WTC11 (cell line): Measurements from ENCODE around the gene PPP2R3C. TPM values are rescaled to one million over a fixed set of nuclear protein-coding genes. Genes with fewer than 3 reads are reported as not detected.
"Not testable (repeated sequence)": the region's sequence is repeated elsewhere in the genome, so short reads cannot be mapped to it uniquely, and the experiment has no call there.

Experiments used
- ATAC-seq: fragments of 200-7000 bp; cut with Tn5 transposase; 2 replicates; pipeline ENCODE4 v1.10.0; 2021; ENCODE audit warnings: mild to moderate bottlenecking, moderate library complexity
- CTCF ChIA-PET: fragments of 300-600 bp; sonication (Branson Sonifier 250); formaldehyde crosslinking; loops from one replicate; lab custom pipeline; 2021; ENCODE audit warnings: antibody characterized with exemption; lab: Charles Lee
- POLR2A ChIA-PET: fragments of 350-600 bp; sonication (Branson Sonifier 250); formaldehyde crosslinking; loops from one replicate; lab custom pipeline; 2021; ENCODE audit warnings: antibody characterized with exemption; lab: Charles Lee
- DNase-seq: peaks from one replicate; pipeline ENCODE4 v3.0.0; 2021; ENCODE audit warnings: low spot score
- H3K27ac Mint-ChIP-seq: 2 replicates; pipeline ENCODE4 v1.8.0; 2021; ENCODE audit warnings: mixed read lengths
- H3K27me3 Mint-ChIP-seq: 2 replicates; pipeline ENCODE4 v1.8.0; 2021; ENCODE audit warnings: low read depth, mild to moderate bottlenecking, moderate library complexity, mixed read lengths
- H3K36me3 Mint-ChIP-seq: 2 replicates; pipeline ENCODE4 v1.8.0; 2021; ENCODE audit warnings: mixed read lengths
- H3K4me1 Mint-ChIP-seq: 2 replicates; pipeline ENCODE4 v1.8.0; 2022; ENCODE audit warnings: mixed read lengths
- H3K4me3 Mint-ChIP-seq: 2 replicates; pipeline ENCODE4 v1.8.0; 2021; ENCODE audit warnings: mild to moderate bottlenecking, moderate library complexity, mixed read lengths
- H3K9me3 Mint-ChIP-seq: 2 replicates; pipeline ENCODE4 v1.8.0; 2021; ENCODE audit warnings: mixed read lengths
- ATF2 ChIP-seq: sonication (generic); formaldehyde crosslinking; IDR thresholded peaks from 2 replicates; pipeline ENCODE4 v1.8.1; 2022; ENCODE audit warnings: low read depth, missing genetic modification reagents, borderline replicate concordance
- ATF6 ChIP-seq: sonication (generic); formaldehyde crosslinking; IDR thresholded peaks from 2 replicates; pipeline ENCODE4 v1.8.1; 2023; ENCODE audit warnings: mild to moderate bottlenecking, missing genetic modification reagents
- CTCF ChIP-seq: fragments of 200-600 bp; IDR thresholded peaks from 2 replicates; pipeline ENCODE4 v1.8.0; 2022; ENCODE audit warnings: antibody characterized with exemption
- E2F5 ChIP-seq: sonication (generic); formaldehyde crosslinking; IDR thresholded peaks from 2 replicates; pipeline ENCODE4 v1.8.1; 2022; ENCODE audit warnings: mild to moderate bottlenecking, moderate library complexity, missing genetic modification reagents
- GABPB1 ChIP-seq: sonication (generic); formaldehyde crosslinking; IDR thresholded peaks from 2 replicates; pipeline ENCODE4 v1.8.1; 2023; ENCODE audit warnings: mild to moderate bottlenecking, missing genetic modification reagents
- NR1H2 ChIP-seq: sonication (generic); formaldehyde crosslinking; IDR thresholded peaks from 2 replicates; pipeline ENCODE4 v1.9.0; 2021; ENCODE audit warnings: mild to moderate bottlenecking, moderate library complexity, missing genetic modification reagents
- RELA ChIP-seq: sonication (generic); formaldehyde crosslinking; IDR thresholded peaks from 2 replicates; pipeline ENCODE4 v1.8.1; 2022; ENCODE audit warnings: missing genetic modification reagents, mild to moderate bottlenecking, borderline replicate concordance
- SMAD4 ChIP-seq: sonication (generic); formaldehyde crosslinking; IDR thresholded peaks from 2 replicates; pipeline ENCODE4 v1.8.0; 2022; ENCODE audit warnings: mild to moderate bottlenecking, missing genetic modification reagents
- SOX15 ChIP-seq: fragments of 250-450 bp; sonication (Bioruptor Pico); IDR thresholded peaks from 2 replicates; pipeline ENCODE4 v1.9.0; 2021; ENCODE audit warnings: mild to moderate bottlenecking
- SP1 ChIP-seq: sonication (generic); formaldehyde crosslinking; conservative IDR thresholded peaks from 2 replicates; pipeline ENCODE4 v1.8.1; 2022; ENCODE audit warnings: missing genetic modification reagents
- TP53 ChIP-seq: sonication (generic); formaldehyde crosslinking; IDR thresholded peaks from 2 replicates; pipeline ENCODE4 v1.8.1; 2023; ENCODE audit warnings: mild to moderate bottlenecking, missing genetic modification reagents
- ZNF138 ChIP-seq: sonication (generic); formaldehyde crosslinking; conservative IDR thresholded peaks from 2 replicates; pipeline ENCODE4 v1.8.1; 2022; ENCODE audit warnings: mild to moderate bottlenecking, moderate library complexity, missing genetic modification reagents
- ZNF671 ChIP-seq: fragments of 250-450 bp; sonication (Bioruptor Pico); IDR thresholded peaks from 2 replicates; pipeline ENCODE4 v1.8.0; 2021; ENCODE audit warnings: mild to moderate bottlenecking
- total RNA-seq: library from RNA; stranded (reverse); gene quantifications from 3 replicates; pipeline ENCODE4 v1.2.3, GENCODE V29; 2021
- TF ChIP-seq, protein P1 (sequence below): sonication (generic); formaldehyde crosslinking; IDR thresholded peaks from 2 replicates; pipeline ENCODE4 v1.8.0; 2022; ENCODE audit warnings: mild to moderate bottlenecking, missing genetic modification reagents
- TF ChIP-seq, protein P2 (sequence below): sonication (generic); formaldehyde crosslinking; IDR thresholded peaks from 2 replicates; pipeline ENCODE4 v1.8.0; 2023; ENCODE audit warnings: mild to moderate bottlenecking, missing genetic modification reagents

The PPP2R3C gene
- total RNA-seq, 1 experiment from 2014 or later: 31.6 TPM

DNA sequence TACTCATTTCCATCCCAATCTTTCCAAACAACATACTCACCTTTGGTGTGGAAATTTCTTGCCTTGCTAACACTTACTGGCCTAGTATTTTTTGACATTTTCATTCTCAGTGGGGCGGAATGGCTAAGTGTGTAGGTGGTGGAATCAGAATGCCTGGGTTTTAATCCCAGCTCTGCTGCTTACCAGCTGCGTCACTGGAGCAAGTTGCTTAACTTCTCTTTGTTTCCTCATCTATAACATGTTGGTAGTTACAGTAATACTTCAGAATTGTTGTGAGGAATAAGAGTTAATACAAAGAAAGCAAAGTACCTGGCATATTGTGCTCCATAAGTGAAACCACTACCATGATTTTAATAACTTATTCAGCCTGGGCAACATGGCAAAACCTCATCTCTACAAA, 78.7 kb downstream of the PPP2R3C start:
- H3K27ac Mint-ChIP-seq: no peak overlapping the region
- no peaks in the 10 kb centered on the region for H3K9me3 Mint-ChIP-seq

GRCh38 chr14:35042632-35043031, 79.2 kb downstream of the PPP2R3C start:
- Mint-ChIP-seq H3K9me3 (no peaks in the 10 kb centered on the region), H3K4me3 (no peak overlapping the region), H3K4me1 (peaks cover 14% of the 10 kb centered on the region), H3K27ac (no peak overlapping the region), H3K36me3 (no peaks in the 10 kb centered on the region), H3K27me3 (no peaks in the 10 kb centered on the region; the same call in 1 of the 2 replicates)
- ATAC-seq (no peak), DNase-seq (no peak)
- POLR2A ChIA-PET: no interaction called here
- CTCF ChIA-PET: no interaction called here
- TF ChIP-seq ZNF671 (CRISPR knock-in tag) (no peak), GABPB1 (CRISPR knock-in tag) (no peak), ATF2 (CRISPR knock-in tag) (no peak), SP1 (CRISPR knock-in tag) (no peak), ATF6 (CRISPR knock-in tag) (no peak), RELA (CRISPR knock-in tag) (no peak), SMAD4 (CRISPR knock-in tag) (no peak), CTCF (no peak), SOX15 (CRISPR knock-in tag) (no peak), ZNF138 (no peak), E2F5 (CRISPR knock-in tag) (no peak), TP53 (CRISPR knock-in tag) (no peak), NR1H2 (CRISPR knock-in tag) (no peak)
- TF ChIP-seq, protein P1, sequence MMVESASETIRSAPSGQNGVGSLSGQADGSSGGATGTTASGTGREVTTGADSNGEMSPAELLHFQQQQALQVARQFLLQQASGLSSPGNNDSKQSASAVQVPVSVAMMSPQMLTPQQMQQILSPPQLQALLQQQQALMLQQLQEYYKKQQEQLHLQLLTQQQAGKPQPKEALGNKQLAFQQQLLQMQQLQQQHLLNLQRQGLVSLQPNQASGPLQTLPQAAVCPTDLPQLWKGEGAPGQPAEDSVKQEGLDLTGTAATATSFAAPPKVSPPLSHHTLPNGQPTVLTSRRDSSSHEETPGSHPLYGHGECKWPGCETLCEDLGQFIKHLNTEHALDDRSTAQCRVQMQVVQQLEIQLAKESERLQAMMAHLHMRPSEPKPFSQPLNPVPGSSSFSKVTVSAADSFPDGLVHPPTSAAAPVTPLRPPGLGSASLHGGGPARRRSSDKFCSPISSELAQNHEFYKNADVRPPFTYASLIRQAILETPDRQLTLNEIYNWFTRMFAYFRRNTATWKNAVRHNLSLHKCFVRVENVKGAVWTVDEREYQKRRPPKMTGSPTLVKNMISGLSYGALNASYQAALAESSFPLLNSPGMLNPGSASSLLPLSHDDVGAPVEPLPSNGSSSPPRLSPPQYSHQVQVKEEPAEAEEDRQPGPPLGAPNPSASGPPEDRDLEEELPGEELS (CRISPR knock-in tag): no peak
- TF ChIP-seq, protein P2, sequence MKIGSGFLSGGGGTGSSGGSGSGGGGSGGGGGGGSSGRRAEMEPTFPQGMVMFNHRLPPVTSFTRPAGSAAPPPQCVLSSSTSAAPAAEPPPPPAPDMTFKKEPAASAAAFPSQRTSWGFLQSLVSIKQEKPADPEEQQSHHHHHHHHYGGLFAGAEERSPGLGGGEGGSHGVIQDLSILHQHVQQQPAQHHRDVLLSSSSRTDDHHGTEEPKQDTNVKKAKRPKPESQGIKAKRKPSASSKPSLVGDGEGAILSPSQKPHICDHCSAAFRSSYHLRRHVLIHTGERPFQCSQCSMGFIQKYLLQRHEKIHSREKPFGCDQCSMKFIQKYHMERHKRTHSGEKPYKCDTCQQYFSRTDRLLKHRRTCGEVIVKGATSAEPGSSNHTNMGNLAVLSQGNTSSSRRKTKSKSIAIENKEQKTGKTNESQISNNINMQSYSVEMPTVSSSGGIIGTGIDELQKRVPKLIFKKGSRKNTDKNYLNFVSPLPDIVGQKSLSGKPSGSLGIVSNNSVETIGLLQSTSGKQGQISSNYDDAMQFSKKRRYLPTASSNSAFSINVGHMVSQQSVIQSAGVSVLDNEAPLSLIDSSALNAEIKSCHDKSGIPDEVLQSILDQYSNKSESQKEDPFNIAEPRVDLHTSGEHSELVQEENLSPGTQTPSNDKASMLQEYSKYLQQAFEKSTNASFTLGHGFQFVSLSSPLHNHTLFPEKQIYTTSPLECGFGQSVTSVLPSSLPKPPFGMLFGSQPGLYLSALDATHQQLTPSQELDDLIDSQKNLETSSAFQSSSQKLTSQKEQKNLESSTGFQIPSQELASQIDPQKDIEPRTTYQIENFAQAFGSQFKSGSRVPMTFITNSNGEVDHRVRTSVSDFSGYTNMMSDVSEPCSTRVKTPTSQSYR: no peak

More for the DNA sequence above, 78.7 kb downstream of the PPP2R3C start:
- ChIA-PET POLR2A (no interaction called here), CTCF (no interaction called here)
- H3K27me3 Mint-ChIP-seq: no peaks in the 10 kb centered on the region; the same call in 1 of the 2 replicates
- H3K4me1 Mint-ChIP-seq: peaks cover 18% of the 10 kb centered on the region
- TF ChIP-seq, protein P2: no peak
- no peak overlapping the region for H3K4me3 Mint-ChIP-seq
- ATAC-seq: no peak
- DNase-seq: no peak
- H3K36me3 Mint-ChIP-seq: no peaks in the 10 kb centered on the region; the same call in 1 of the 2 replicates

DNA sequence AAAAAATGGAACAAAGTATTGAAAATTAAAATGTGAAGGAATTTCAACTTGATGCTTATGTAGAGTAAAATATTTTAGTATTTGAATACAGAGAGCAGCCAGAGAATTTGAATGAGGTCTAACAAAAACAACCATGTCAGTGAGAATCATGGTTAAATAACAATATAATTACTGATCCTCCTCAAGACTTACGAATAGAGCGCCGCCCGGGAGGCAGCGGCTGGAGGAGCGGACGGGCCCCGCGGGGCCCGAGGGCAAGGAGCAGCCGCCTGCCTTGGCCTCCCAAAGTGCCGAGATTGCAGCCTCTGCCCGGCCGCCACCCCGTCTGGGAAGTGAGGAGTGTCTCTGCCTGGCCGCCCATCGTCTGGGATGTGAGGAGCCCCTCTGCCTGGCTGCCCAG, 83.5 kb downstream of the PPP2R3C start:
- DNase-seq, H3K4me3 Mint-ChIP-seq, CTCF ChIA-PET, POLR2A ChIA-PET, H3K27ac Mint-ChIP-seq, H3K4me1 Mint-ChIP-seq, ATAC-seq, H3K27me3 Mint-ChIP-seq: not testable (repeated sequence)
- Mint-ChIP-seq H3K36me3 (peaks cover 27% of the 10 kb centered on the region), H3K9me3 (peaks cover 28% of the 10 kb centered on the region)
